ENCODE results near the gene CORO6. TPM values are rescaled to one million over a fixed set of nuclear protein-coding genes. Genes with fewer than 3 reads are reported as not detected.

CORO6 gene
- total RNA-seq, 1 experiment from 2014 or later = 9.7 TPM

- H3K27me3 ChIP-seq (ENCODE audit: control insufficient read depth, insufficient read depth, low read length) = no peaks in the 10 kb centered on the region
- BruUV-seq (replicated peaks) = no TSS peak
- ChIA-PET POLR2A (no interaction called here), CTCF (no interaction called here)
- no peak for DNase-seq (ENCODE audit: low read depth, low spot score)
- intact Hi-C loops (cut with micrococcal nuclease; ENCODE audit: unreplicated experiment) = no loop called here
- in situ Hi-C loops (cut with HindIII; ENCODE audit: low pct_unique_long_range_greater_than_20kb, low sequenced_read_pairs) = no loop called here
- no peaks in the 10 kb centered on the region for H3K36me3 ChIP-seq (ENCODE audit: control insufficient read depth, insufficient read depth, low read length)
- no peak overlapping the region for H3K27ac ChIP-seq (ENCODE audit: low read length)
- peaks cover 19% of the 10 kb centered on the region for H3K4me1 ChIP-seq (ENCODE audit: control insufficient read depth, insufficient read depth, low read length)
- TF ChIP-seq REST (IDR thresholded peaks at IDR 0.05; ENCODE audit: insufficient read depth in 1 of 2, low read depth in 2 of 2, low read length in 1 of 2) = no peak
- TF ChIP-seq POLR2AphosphoS5 (IDR thresholded peaks at IDR 0.05; ENCODE audit: low read depth, low read length) = no peak
- no peak for TF ChIP-seq TCF7L2 (IDR thresholded peaks at IDR 0.05; ENCODE audit: low read depth, low read length)
- no peak for TF ChIP-seq CTCF (IDR thresholded peaks at IDR 0.05)
- TF ChIP-seq SIN3A (IDR thresholded peaks at IDR 0.05; ENCODE audit: borderline replicate concordance, insufficient read depth, low read depth, low read length) = no peak
- no peak for ATAC-seq
- H3K4me3 ChIP-seq (ENCODE audit: low read depth in 2 of 2, low read length in 2 of 2) = no peak overlapping the region
- H3K9me3 ChIP-seq (ENCODE audit: control insufficient read depth, insufficient read depth, low read depth, low read length) = no peaks in the 10 kb centered on the region
Measured at GRCh38 chr17:29611351-29612093, 11.2 kb downstream of the CORO6 start.

GRCh38 chr17:29610395-29610794 lies 12.3 kb downstream of the CORO6 start:
- TF ChIP-seq REST (IDR thresholded peaks at IDR 0.05; ENCODE audit: insufficient read depth in 1 of 2, low read depth in 2 of 2, low read length in 1 of 2) (no peak), CTCF (IDR thresholded peaks at IDR 0.05) (no peak), POLR2AphosphoS5 (IDR thresholded peaks at IDR 0.05; ENCODE audit: low read depth, low read length) (no peak), TCF7L2 (IDR thresholded peaks at IDR 0.05; ENCODE audit: low read depth, low read length) (no peak), SIN3A (IDR thresholded peaks at IDR 0.05; ENCODE audit: borderline replicate concordance, insufficient read depth, low read depth, low read length) (no peak)
- intact Hi-C loops (cut with micrococcal nuclease; ENCODE audit: unreplicated experiment) (no loop called here), in situ Hi-C loops (cut with HindIII; ENCODE audit: low pct_unique_long_range_greater_than_20kb, low sequenced_read_pairs) (no loop called here)
- Histone ChIP-seq H3K4me1 (ENCODE audit: control insufficient read depth, insufficient read depth, low read length) (peaks cover 13% of the 10 kb centered on the region), H3K36me3 (ENCODE audit: control insufficient read depth, insufficient read depth, low read length) (no peaks in the 10 kb centered on the region), H3K4me3 (ENCODE audit: low read depth in 2 of 2, low read length in 2 of 2) (no peak overlapping the region), H3K27me3 (ENCODE audit: control insufficient read depth, insufficient read depth, low read length) (no peaks in the 10 kb centered on the region), H3K27ac (ENCODE audit: low read length) (no peak overlapping the region), H3K9me3 (ENCODE audit: control insufficient read depth, insufficient read depth, low read depth, low read length) (no peaks in the 10 kb centered on the region)
- ATAC-seq (no peak), DNase-seq (ENCODE audit: low read depth, low spot score) (no peak)
- ChIA-PET POLR2A (no interaction called here), CTCF (no interaction called here)
- no TSS peak for BruUV-seq (replicated peaks)

Data from Panc1 (cell line).